ENCODE results near the gene TFEB. TPM values are rescaled to one million over a fixed set of nuclear protein-coding genes. Genes with fewer than 3 reads are reported as not detected.

Gene TFEB
- total RNA-seq, 3 donors from 2014 or later (not counting 1 experiment from before 2014, with no cell fraction given) = 56.0 to 66.7 (median 66.2) TPM

DNA sequence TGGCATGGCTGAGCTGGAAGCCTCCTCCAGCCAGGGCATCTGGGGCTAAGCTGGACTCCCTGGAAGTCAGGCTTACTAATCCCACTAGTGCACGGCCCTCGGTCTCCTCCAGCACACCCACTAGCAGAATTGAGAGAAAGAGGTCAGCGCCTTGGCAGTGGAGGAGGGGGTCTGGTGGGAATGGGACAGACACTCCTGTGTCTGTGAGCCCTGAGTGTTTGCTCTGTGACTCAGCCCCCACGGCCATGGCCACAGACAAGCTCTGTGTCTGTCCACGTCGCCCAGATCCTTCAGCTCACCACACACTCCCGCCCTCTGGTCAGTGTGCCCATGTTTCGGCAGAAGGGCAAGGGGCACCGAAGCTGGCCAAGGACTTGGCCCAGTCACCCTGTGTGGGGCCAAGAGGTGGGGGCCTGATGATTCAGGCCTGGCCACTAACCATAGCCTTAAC, 88.3 kb downstream of the TFEB start:
- TF ChIP-seq, protein P1, sequence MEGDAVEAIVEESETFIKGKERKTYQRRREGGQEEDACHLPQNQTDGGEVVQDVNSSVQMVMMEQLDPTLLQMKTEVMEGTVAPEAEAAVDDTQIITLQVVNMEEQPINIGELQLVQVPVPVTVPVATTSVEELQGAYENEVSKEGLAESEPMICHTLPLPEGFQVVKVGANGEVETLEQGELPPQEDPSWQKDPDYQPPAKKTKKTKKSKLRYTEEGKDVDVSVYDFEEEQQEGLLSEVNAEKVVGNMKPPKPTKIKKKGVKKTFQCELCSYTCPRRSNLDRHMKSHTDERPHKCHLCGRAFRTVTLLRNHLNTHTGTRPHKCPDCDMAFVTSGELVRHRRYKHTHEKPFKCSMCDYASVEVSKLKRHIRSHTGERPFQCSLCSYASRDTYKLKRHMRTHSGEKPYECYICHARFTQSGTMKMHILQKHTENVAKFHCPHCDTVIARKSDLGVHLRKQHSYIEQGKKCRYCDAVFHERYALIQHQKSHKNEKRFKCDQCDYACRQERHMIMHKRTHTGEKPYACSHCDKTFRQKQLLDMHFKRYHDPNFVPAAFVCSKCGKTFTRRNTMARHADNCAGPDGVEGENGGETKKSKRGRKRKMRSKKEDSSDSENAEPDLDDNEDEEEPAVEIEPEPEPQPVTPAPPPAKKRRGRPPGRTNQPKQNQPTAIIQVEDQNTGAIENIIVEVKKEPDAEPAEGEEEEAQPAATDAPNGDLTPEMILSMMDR (IDR thresholded peaks at IDR 0.05) = no peak
- no peaks in the 10 kb centered on the region for H3K9me3 ChIP-seq (ENCODE audit: control insufficient read depth, insufficient read depth, low read length)
- no peaks in the 10 kb centered on the region for H3K27me3 ChIP-seq (ENCODE audit: control insufficient read depth, insufficient read depth, low read length)
- Mint-ChIP-seq H3K9me3 (no peaks in the 10 kb centered on the region), H3K4me3 (no peak overlapping the region), H3K36me3 (no peaks in the 10 kb centered on the region), H3K4me1 (peaks cover 0 to 4% of the 10 kb centered on the region in 2 donors), H3K27me3 (ENCODE audit: low read depth in 2 of 2) (peaks cover 5 to 23% of the 10 kb centered on the region in 2 donors), H3K27ac (no peak overlapping the region)
- ATAC-seq (no peak), DNase-seq (no peak)
- H3K4me1 ChIP-seq (ENCODE audit: control insufficient read depth, insufficient read depth, low read length) = no peaks in the 10 kb centered on the region
- 88% methylated on average over 9 of the region's 9 CpGs for WGBS (ENCODE audit: insufficient coverage)
- intact Hi-C loops (cut with micrococcal nuclease) = no loop called here
- no peaks in the 10 kb centered on the region for H3K36me3 ChIP-seq (ENCODE audit: control insufficient read depth, insufficient read depth, low read length)
- no peak overlapping the region for H3K27ac ChIP-seq (ENCODE audit: low read length)
- no peak overlapping the region for H3K4me3 ChIP-seq (ENCODE audit: low read length)

DNA sequence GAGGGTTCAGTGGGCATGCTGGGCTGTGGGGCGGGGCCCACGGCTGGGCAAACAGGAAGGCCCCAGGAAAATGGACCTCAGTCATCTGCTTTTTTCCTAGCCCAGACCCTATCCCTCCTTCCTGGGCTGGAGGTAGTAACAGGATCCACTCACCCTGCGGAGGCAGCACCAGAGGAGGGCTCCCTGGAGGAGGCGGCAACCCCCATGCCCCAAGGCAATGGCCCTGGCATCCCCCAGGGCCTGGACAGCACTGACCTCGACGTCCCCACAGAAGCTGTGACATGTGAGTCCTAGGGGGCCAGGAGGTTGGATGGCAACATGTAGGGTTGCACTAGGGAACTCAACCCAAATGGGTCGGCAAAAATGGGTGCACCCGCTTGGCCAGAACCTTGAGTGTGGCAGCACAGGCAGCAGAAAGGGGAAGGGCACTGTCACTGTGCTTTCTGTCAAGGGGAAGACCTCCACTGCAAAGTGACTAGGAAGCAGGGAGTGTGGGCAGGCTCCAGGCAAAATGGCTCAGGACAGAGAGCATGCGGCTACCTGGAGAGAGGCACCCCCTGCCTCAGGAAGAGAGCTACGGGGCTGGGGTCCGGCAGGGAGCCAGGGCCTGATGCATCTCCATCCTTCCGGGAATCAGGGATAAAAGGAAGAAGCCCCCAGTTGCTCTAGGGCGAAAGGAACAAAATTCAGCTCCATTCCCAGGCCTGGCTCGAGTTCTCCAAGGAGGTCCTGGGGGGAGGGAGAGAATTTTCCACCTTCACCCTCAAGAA, 89.2 kb downstream of the TFEB start:
- Mint-ChIP-seq H3K9me3 (no peaks in the 10 kb centered on the region), H3K36me3 (no peaks in the 10 kb centered on the region), H3K27ac (no peak overlapping the region), H3K4me1 (peaks cover 0 to 4% of the 10 kb centered on the region in 2 donors), H3K4me3 (no peak overlapping the region), H3K27me3 (ENCODE audit: low read depth in 2 of 2) (peaks cover 13 to 26% of the 10 kb centered on the region in 2 donors)
- Histone ChIP-seq H3K27ac (ENCODE audit: low read length) (no peak overlapping the region), H3K4me3 (ENCODE audit: low read length) (no peak overlapping the region), H3K27me3 (ENCODE audit: control insufficient read depth, insufficient read depth, low read length) (no peaks in the 10 kb centered on the region), H3K36me3 (ENCODE audit: control insufficient read depth, insufficient read depth, low read length) (no peaks in the 10 kb centered on the region), H3K4me1 (ENCODE audit: control insufficient read depth, insufficient read depth, low read length) (no peaks in the 10 kb centered on the region), H3K9me3 (ENCODE audit: control insufficient read depth, insufficient read depth, low read length) (no peaks in the 10 kb centered on the region)
- WGBS (ENCODE audit: insufficient coverage) = 88% methylated on average over 14 of the region's 14 CpGs
- TF ChIP-seq, protein P1 (IDR thresholded peaks at IDR 0.05) = no peak
- DNase-seq (no peak), ATAC-seq (no peak)
- intact Hi-C loops (cut with micrococcal nuclease) = no loop called here

DNA sequence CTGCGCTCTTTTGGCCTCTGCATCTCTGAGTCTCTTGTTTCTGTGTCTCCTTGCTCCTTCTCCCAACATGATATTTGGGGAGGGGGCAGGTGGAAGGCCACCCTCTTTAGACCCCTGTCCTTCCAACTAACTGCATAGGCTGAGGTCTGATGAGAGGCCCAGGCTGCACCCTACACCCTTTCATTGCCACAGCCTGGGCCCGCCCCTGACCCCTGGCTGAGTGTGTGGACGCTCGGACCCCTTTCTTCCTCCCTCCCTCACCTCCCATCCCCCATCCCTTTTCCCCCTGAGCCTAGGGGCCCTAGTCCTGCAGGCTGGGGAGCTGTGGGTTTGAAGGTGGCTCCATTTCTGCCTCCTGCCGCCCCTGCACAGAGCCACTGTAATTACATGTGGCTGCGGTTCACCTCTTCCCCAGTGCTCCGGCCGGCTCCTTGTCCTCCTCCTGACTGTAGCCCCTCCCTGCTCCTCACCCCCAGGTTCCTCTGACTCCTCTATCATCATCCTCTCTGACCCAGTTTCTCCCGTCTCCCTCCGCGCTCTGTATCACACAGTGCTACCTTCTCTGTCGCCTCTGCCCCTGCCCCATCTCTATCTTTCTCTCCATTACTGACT, 90.3 kb downstream of the TFEB start:
- H3K4me1 ChIP-seq (ENCODE audit: control insufficient read depth, insufficient read depth, low read length) = no peaks in the 10 kb centered on the region
- H3K27me3 Mint-ChIP-seq (ENCODE audit: low read depth in 2 of 2) = peaks cover 21 to 32% of the 10 kb centered on the region in 2 donors
- TF ChIP-seq, protein P1 (IDR thresholded peaks at IDR 0.05) = no peak
- H3K4me3 Mint-ChIP-seq = no peak overlapping the region
- ATAC-seq = no peak
- no peak overlapping the region for H3K27ac Mint-ChIP-seq
- WGBS (ENCODE audit: insufficient coverage) = 85% methylated on average over 9 of the region's 12 CpGs
- H3K9me3 ChIP-seq (ENCODE audit: control insufficient read depth, insufficient read depth, low read length) = no peaks in the 10 kb centered on the region
- no peak for DNase-seq
- H3K27ac ChIP-seq (ENCODE audit: low read length) = no peak overlapping the region
- H3K27me3 ChIP-seq (ENCODE audit: control insufficient read depth, insufficient read depth, low read length) = no peaks in the 10 kb centered on the region
- no peak overlapping the region for H3K4me3 ChIP-seq (ENCODE audit: low read length)
- no peaks in the 10 kb centered on the region for H3K9me3 Mint-ChIP-seq
- peaks cover 0 to 4% of the 10 kb centered on the region in 2 donors for H3K4me1 Mint-ChIP-seq
- intact Hi-C loops (cut with micrococcal nuclease) = no loop called here
- no peaks in the 10 kb centered on the region for H3K36me3 Mint-ChIP-seq
- no peaks in the 10 kb centered on the region for H3K36me3 ChIP-seq (ENCODE audit: control insufficient read depth, insufficient read depth, low read length)

Data from natural killer cell (primary cell).